ENCODE results near the gene PRKCB.

DNA sequence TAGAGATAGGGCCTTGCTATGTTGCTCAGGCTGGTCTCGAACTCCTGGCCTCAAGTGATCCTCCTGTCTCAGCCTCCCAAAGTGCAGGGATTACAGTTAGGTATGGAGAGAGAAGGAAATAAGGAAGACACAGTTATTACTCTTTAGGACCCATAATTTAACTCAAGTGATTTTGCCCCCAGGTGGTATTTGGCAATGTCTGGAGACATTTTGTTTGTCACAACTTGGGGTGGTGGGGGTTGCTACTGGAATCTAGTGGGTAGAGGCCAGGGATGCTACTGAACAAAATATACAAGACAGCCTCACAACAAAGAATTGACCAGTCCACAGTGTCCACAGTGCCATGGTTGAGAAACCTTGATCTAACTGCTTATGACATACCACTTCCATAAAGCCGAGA lies 64.1 kb downstream of the PRKCB start:
- TF ChIP-seq, protein P1, sequence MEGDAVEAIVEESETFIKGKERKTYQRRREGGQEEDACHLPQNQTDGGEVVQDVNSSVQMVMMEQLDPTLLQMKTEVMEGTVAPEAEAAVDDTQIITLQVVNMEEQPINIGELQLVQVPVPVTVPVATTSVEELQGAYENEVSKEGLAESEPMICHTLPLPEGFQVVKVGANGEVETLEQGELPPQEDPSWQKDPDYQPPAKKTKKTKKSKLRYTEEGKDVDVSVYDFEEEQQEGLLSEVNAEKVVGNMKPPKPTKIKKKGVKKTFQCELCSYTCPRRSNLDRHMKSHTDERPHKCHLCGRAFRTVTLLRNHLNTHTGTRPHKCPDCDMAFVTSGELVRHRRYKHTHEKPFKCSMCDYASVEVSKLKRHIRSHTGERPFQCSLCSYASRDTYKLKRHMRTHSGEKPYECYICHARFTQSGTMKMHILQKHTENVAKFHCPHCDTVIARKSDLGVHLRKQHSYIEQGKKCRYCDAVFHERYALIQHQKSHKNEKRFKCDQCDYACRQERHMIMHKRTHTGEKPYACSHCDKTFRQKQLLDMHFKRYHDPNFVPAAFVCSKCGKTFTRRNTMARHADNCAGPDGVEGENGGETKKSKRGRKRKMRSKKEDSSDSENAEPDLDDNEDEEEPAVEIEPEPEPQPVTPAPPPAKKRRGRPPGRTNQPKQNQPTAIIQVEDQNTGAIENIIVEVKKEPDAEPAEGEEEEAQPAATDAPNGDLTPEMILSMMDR (IDR thresholded peaks at IDR 0.05) = no peak
- TF ChIP-seq POLR2AphosphoS5 (IDR thresholded peaks at IDR 0.05) = no peak
